Upper lobe of left lung (tissue), 4 donors: ENCODE data around the gene CBLN3.

Source experiments
- POLR2A ChIP-seq, 4 donors: fragments of 450-650 bp; IDR thresholded peaks; one replicate each; pipeline ENCODE4 v1.5.1; 2016 to 2017; ENCODE audit warnings: antibody characterized with exemption in 4 of 4, mild to moderate bottlenecking in 2 of 4
- POLR2AphosphoS5 ChIP-seq, 2 donors: sonication (generic); formaldehyde crosslinking; IDR thresholded peaks; one replicate each; pipeline ENCODE4 v1.5.1; 2017; ENCODE audit warnings: antibody characterized with exemption in 2 of 2
- TF ChIP-seq, protein P1 (sequence below), 6 experiments: fragments of 450-650 bp in 4 of 6; fragments of 200-600 bp in 2 of 6; sonication (generic) in 2 of 6; IDR thresholded peaks; one replicate each; pipeline ENCODE4 v1.5.1; 2016 to 2019; ENCODE audit warnings: antibody characterized with exemption in 6 of 6

DNA sequence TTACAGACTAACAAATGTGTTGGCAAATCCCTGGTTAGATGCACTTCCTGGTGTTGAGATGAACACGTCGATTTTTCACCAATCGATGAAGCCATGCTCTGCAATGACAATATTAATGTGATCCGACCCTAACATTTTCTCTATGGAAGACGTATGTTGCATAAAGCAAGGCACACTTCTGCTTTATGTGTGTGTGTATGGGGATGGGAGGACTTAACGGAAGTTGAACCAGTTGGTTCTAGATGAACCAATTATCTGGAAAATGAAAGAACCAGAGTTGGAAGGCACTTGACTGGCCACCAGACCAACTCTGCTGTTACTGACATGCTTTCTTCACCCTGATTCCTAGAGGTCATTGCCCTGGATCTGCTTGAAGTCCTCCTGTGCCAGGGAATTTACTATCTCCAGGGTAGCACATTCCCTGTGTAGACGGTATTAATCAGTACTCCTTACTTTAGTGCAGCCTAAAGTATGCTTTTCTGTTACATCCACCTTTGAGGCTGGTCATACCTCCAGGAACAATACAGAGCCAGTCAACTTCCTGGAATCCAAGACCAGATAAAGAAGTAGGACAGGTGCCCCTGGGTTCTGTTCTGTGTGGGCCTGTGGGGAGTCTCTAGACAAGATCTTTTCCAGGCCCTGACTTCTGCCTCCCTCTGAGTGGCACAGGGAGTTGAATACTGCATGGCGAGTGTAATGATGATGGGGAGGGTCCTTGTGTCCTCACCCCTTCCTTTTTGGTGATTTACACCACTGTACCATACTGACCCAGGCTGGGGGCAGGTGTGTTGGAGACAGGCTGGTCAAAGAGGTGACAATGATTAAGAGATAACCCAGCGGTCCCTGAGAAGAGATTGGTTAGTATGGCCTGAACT is 9.0 kb upstream of the CBLN3 start:
- TF ChIP-seq, protein P1, sequence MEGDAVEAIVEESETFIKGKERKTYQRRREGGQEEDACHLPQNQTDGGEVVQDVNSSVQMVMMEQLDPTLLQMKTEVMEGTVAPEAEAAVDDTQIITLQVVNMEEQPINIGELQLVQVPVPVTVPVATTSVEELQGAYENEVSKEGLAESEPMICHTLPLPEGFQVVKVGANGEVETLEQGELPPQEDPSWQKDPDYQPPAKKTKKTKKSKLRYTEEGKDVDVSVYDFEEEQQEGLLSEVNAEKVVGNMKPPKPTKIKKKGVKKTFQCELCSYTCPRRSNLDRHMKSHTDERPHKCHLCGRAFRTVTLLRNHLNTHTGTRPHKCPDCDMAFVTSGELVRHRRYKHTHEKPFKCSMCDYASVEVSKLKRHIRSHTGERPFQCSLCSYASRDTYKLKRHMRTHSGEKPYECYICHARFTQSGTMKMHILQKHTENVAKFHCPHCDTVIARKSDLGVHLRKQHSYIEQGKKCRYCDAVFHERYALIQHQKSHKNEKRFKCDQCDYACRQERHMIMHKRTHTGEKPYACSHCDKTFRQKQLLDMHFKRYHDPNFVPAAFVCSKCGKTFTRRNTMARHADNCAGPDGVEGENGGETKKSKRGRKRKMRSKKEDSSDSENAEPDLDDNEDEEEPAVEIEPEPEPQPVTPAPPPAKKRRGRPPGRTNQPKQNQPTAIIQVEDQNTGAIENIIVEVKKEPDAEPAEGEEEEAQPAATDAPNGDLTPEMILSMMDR (IDR thresholded peaks at IDR 0.05), result no peak
- TF ChIP-seq POLR2AphosphoS5 (IDR thresholded peaks at IDR 0.05), result no peak
- TF ChIP-seq POLR2A (IDR thresholded peaks at IDR 0.05), result no peak
